HG03060 (cell line): ENCODE data around the gene PBXIP1.

Experiments
- ATAC-seq: cut with Tn5 transposase; IDR thresholded peaks from one replicate; pipeline ENCODE4 v1.9.1; 2021; ENCODE audit warnings: low read depth, moderate number of reproducible peaks; ENCODE audit not compliant: unreplicated experiment

Gene PBXIP1

GRCh38 chr1:154959426-154959780, 3.5 kb upstream of the PBXIP1 start:
- ATAC-seq, result no peak

DNA sequence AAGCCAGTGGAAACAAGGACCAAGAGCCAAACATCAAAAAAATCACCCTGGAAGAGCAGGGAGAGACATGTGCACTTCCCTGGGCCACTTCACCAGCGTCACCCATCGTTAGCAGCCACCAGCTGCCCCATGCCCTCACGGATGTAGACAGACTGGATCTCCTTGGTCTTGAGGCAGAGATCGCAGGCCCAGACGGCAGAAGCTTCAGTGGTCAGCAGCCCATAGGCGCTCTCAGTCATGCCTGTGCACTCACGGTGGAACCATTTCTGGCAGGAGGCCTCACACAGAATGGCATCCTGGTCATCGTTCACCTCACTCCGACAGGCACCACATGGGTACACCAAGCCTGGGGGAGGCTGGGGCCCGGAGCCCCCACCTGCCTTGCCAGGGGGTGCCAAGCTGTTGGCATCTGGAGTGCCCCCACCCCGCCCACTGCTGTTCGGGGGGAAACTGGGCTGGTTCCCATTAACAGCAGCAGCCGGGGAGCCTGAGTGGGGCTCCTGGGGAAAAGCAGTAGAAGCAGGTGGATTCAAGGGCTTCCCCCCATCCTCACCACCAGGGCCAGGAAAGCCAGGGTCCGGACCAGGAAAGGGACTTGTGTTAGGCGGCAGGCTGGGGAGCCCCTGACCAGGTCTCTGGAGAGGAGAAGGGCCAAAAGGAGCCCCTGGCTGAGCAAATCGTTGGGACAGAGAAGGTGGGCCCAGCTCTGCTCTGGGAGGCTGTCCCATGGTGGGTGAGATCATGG, 3.0 kb upstream of the PBXIP1 start:
- ATAC-seq, result no peak

- no peak for ATAC-seq
Measured at GRCh38 chr1:154958036-154958435, 2.1 kb upstream of the PBXIP1 start.

- ATAC-seq, result no peak
Measured at GRCh38 chr1:154957091-154957657, 1.3 kb upstream of the PBXIP1 start.

DNA sequence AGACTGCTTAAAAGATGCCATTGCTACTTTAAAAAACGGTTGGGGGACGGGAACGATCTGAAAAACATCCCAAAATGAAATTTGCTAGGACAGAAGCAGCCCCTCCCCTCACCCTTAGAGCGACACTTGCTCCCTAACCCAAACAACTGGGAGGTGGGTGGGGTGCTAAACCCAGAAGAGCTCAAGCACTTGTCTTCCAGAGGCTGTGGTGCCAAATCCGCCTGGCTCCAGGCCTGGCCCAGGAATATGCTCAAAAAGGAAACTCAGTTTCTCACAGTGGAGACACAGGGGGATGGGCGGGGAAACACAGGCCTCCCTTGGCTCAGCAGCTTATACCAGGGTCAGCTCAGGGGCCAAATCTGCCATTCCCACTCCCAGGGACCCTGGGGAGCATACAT, 644 bp upstream of the PBXIP1 start:
- no peak for ATAC-seq

GRCh38 chr1:154955039-154955717, 721 bp downstream of the PBXIP1 start:
- no peak for ATAC-seq

DNA sequence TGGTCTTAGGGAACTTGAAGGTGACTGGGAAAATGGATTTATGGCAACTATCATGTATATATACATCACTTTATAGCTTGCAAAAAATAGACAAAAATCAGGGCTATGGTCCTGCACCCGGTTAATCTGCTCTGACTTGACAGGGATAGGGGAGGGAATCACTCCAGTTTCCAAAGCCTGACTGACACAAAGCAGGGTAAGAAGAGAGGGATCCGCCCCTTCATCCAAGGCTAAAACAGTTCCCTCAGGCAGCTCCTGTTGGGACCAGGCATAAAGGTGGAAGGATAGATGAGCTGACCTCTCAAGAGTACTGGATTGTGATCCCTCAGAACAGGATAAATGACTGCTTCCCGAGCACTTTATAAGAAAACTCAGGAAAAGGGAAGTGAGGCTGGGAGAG, 1.4 kb downstream of the PBXIP1 start:
- ATAC-seq, result no peak

- no peak for ATAC-seq
Measured at GRCh38 chr1:154953611-154954038, 2.3 kb downstream of the PBXIP1 start.

DNA sequence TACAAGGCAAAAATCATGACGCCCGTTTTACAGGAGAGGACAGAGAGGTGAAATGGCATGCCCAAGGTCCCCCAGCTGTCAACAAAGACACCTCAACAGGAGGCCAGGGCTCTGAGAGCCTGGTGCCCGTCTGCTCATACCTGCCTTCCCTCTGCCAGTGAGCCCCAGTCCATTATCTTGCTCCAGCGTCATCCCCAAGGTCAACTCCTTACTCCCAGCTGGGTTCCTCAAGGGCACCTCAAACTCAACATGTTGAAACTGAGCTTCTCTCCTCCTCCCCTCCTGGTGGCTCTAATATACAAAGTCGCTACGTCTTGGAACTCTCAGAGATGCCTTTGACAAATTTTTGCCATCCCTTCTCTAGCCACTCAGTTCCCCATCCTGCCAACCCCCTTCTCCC, 3.2 kb downstream of the PBXIP1 start:
- ATAC-seq, result no peak

DNA sequence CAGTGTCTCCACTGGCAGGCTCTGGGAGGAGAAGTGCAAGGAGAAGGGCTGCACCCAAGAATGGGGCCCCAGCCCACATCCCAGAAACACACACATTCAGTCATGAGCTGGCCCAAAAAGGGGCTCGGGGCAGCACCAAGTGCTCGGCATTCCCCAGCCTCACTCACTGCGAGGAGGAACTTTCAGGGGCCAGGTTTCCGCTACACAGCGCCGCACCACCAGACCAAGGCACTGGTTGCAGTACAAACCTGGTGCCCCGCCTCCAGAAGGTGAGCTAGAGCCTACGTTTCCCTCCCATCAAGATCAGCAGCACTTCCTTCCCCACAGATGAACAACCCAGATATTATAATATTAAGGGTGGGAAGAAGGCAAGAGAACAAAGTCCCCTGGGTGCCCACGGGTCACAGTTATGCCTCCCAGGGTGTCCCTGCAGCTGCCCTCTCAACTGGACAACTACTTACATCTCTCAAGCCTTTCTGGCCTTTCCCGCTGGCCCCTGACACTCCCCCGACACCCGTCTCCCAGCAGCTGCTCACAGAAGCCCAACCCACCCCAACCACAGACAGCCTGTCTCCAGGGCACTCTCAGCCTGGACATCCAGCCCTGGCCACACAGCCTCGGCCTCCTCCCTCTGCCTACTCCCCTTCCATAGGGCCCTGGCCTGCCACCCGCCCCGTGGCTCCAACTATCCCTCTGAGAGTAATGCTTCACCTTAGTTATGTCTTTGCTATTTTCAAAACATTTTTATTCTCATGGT, 3.8 kb downstream of the PBXIP1 start:
- ATAC-seq, result no peak

GRCh38 chr1:154948079-154948478, 7.8 kb downstream of the PBXIP1 start:
- no peak for ATAC-seq

DNA sequence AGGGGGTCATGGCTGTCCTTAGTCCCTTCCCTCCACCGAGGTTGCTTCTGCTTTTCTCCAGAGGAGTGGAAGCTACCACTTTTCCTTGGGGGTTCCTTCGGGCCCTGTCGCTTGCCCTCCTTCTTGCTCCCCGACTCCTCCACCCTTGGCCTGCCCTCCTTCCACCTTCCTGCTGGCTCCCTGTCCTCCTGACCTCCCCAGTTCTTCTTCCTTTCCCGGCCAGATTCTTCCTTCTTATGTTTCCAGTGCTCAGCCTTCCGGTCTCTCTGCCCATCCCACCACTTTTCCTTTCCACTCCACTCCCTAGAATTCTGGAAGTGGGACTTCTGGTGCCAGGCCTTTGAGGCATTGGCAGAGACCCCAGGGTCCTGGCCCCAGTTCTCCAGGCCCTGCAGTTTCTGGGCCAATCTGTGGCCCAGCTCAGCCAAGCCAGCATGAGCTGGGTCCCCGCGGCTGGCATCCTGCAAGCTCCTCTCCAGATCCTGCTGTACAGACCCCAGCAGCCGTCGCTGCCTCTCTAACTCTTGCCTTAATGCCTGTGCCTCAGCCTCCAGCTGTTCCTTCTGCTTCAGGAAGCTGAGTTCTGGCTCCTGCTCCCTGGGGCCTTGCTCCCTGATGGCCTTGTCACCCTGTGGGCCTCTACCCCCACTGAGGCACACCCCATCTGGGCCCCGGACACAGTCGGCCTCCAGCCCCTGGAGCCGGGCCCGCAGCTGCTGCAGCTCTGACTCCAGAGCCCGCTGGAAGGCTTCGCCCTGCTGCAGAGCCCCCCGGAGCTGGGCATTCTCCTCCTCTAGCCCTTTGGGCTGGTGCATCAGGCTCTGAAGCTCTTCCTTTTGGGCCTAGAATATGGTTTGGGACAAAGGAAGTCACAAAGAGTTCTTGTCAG, 9.7 kb downstream of the PBXIP1 start:
- ATAC-seq, result no peak

GRCh38 chr1:154945160-154945961, 10.5 kb downstream of the PBXIP1 start:
- no peak for ATAC-seq

DNA sequence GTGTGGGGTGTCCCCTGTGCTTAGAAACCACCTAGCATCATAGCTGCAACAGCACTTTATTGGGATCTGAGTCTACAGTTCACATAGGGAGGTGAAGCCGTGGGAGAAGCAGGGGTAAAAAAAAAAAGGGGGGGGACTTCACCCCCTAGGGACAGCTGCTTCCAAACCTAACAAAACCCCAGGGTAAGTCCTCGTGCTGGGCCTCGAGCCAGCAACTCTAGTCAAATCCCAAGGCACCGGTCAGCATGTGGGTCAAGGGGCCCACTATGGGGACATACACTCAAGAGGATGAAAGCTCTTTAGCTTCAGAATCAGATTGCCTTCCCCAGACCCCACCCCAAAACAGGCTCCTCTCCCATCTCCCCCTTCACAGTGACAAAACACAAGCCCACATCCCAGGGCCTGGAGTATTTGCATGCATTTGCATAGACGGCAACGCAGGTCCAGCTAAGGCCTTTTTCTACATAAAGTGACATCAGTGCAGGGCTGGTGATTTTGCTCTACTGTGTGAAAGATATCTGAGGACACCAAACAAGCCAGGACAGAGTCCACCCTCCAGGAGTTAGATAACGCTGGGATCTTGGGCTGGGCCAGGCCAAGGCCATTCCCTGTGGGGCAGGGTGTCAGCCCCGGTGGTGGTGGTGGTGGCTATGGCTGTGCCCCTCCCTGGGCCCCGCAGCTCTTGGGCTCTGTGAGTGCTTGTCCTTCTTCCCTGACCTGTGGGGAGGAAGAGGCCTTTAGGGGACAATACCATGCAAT, 11.3 kb downstream of the PBXIP1 start:
- no peak for ATAC-seq

- no peak for ATAC-seq
Measured at GRCh38 chr1:154943649-154944400, 12.1 kb downstream of the PBXIP1 start.

DNA sequence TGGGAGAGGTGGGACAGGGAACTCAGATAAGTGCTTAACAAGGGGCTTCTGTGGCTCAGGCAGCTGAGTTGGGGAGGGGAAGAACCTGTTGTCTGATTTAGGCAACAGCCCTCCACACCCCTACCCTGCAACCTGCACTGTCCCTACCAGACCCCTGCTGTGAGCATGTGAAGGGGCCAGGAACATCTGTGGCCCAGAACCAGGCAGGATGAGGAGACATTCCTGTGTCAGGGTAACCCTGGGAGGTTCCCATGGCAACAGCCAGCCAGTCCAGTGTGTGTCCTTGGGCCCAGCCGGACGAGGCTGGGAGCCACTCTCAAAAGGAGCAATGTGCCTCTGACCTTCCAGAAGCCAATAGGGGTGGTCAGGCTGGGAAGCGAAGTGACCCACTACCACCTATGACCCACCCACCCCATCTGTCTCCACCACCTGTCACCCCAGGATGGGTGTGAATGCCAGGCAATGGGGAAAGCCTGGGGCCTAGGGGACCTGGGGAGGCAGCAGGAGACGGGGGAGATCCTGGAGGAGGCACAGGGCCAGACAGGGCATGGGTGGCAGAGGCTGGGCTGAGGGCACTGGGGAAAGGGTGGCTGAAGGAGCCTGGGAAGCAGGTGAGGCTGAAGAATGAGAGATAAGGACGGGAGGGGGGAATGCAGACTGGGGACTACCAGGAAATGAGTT, 14.4 kb downstream of the PBXIP1 start:
- no peak for ATAC-seq

- no peak for ATAC-seq
Measured at GRCh38 chr1:154940651-154941194, 15.2 kb downstream of the PBXIP1 start.
